Measurements from ENCODE around the gene HHIP.
A peak's percentile ranks its signal among the peaks of the same experiment; 100 is the strongest.

Gene HHIP

DNA sequence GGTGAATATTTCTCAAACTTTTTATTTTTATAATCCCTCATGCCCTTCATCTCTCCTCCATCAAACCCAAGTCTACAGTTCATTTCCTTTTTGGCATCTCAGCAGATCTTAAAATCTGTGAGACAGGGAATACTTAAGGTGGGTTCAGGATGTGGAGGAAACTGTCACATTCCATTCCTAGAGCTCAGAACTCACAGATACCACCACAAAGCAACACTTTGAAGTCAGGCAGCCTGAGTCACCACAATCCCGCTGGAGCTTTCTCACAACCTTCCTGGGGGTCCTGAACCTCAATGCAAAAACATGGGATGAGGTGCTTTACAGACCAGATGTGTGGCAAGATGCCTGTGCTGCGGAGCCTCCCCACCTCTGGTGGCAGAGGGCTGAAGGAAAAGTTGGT, 63.2 kb downstream of the HHIP start:
- no peak overlapping the region for H3K4me3 ChIP-seq (ENCODE audit: low read depth, low read length)
- peaks cover 47% of the 10 kb centered on the region for H3K4me1 ChIP-seq (ENCODE audit: control insufficient read depth, insufficient read depth, low read length, unreplicated experiment)
- H3K36me3 ChIP-seq (ENCODE audit: insufficient read depth, low read length): peaks cover 10% of the 10 kb centered on the region; the same call in 1 of the 2 replicates
- H3K79me2 ChIP-seq (ENCODE audit: control insufficient read depth, insufficient read depth, low read length, unreplicated experiment): no peaks in the 10 kb centered on the region
- H3K27ac ChIP-seq (ENCODE audit: low read depth, low read length): peak overlapping the region; percentile 81
- no peaks in the 10 kb centered on the region for H3K27me3 ChIP-seq (ENCODE audit: insufficient read depth, low read length)
- H2AFZ ChIP-seq (ENCODE audit: low read length, unreplicated experiment): no peak overlapping the region

DNA sequence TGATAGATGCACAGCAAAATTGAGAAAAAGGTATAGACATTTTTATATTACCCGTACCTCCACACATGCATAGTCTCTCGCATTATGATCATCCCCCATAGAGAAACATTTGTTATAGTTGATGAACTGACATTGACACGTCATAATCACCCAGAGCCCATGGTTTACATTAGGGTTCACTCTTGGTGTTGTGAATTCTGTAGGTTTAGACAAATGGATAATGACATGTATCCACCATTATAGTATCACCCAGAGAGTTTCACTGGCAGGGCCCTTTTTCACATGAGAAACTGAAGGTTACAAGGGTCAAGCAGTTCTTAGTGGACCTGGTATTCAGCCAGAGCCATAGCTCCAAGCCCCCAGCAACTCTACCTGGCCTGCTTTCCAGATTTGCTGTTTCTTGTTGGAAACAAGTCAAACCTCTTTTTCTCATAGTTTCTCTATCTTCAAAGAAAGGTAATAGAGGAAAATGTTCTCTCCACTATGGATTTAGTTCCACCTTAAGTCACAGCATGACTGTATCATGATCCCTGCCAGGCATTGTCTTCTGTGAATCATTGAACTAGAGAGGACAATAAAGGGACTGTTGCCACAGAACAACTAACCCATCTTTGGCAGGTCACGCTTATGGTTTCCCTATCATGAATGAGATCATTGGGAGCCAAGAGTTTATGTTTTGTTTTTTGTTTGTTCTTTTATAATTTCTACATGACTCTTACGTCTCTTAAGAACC, 64.0 kb downstream of the HHIP start:
- H3K4me3 ChIP-seq (ENCODE audit: low read depth, low read length): no peak overlapping the region
- no peaks in the 10 kb centered on the region for H3K27me3 ChIP-seq (ENCODE audit: insufficient read depth, low read length)
- peaks cover 13% of the 10 kb centered on the region for H3K36me3 ChIP-seq (ENCODE audit: insufficient read depth, low read length)
- no peak overlapping the region for H2AFZ ChIP-seq (ENCODE audit: low read length, unreplicated experiment)
- peak overlapping the region; percentile 81 for H3K27ac ChIP-seq (ENCODE audit: low read depth, low read length)
- no peaks in the 10 kb centered on the region for H3K79me2 ChIP-seq (ENCODE audit: control insufficient read depth, insufficient read depth, low read length, unreplicated experiment)
- peaks cover 50% of the 10 kb centered on the region for H3K4me1 ChIP-seq (ENCODE audit: control insufficient read depth, insufficient read depth, low read length, unreplicated experiment)

DNA sequence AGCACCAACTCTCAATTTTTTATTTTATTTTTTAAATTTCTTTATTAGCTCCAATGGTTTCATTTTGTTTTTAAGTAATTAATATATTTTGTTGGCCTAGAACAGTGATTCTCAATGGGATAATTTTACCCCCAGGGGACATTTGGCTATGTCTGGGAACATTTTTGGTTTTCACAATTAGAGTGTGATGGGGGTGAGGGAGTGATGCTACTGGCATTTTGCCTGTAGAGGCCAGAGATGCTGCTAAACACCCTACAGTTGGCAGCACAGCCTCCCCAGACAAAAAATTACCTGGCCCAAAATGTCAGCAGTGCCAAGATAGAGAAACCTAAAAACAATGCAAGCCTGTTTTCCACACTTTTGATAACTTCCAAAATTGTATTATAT, 64.6 kb downstream of the HHIP start:
- H3K4me3 ChIP-seq (ENCODE audit: low read depth, low read length): no peak overlapping the region
- peaks cover 50% of the 10 kb centered on the region for H3K4me1 ChIP-seq (ENCODE audit: control insufficient read depth, insufficient read depth, low read length, unreplicated experiment)
- H3K27me3 ChIP-seq (ENCODE audit: insufficient read depth, low read length): no peaks in the 10 kb centered on the region

DNA sequence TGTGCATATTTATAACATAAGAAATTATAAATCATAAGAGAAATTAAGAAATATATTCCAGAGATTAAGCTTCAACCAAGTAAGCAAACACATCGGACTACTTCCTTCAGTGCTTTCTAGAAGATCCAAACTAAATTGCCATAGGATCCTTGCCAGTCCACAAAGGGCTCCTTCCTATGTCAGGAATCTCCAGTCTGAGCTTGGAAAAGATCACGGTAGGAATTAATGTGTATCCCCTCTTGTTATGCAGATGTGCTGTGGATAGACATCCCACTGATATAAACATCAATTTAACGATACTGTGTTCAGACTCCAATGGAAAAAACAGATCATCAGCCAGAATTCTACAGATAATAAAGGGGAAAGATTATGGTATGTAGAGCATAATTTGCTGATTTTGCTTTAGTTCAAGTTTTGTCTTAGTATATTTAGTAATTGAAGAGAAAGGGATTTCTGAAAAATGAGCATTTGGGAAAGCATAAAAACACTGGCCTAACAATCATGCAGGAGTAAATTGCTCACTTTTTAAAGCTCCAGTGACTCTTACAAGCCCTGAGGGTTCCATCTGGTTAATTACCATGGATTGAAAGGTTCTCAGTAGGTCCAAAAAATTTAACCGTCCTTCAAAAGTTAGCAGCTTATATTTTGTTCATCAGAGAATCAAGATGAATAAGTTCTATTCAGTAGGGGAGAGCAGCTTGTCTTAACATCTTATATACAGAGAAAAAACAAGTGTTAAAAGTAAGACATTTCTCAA, 65.9 kb downstream of the HHIP start:
- no peaks in the 10 kb centered on the region for H3K27me3 ChIP-seq (ENCODE audit: insufficient read depth, low read length)
- no peaks in the 10 kb centered on the region for H3K79me2 ChIP-seq (ENCODE audit: control insufficient read depth, insufficient read depth, low read length, unreplicated experiment)
- H2AFZ ChIP-seq (ENCODE audit: low read length, unreplicated experiment): no peak overlapping the region
- H3K4me3 ChIP-seq (ENCODE audit: low read depth, low read length): no peak overlapping the region
- peaks cover 50% of the 10 kb centered on the region for H3K4me1 ChIP-seq (ENCODE audit: control insufficient read depth, insufficient read depth, low read length, unreplicated experiment)
- peaks cover 16% of the 10 kb centered on the region for H3K36me3 ChIP-seq (ENCODE audit: insufficient read depth, low read length)
- H3K27ac ChIP-seq (ENCODE audit: low read depth, low read length): no peak overlapping the region

More for the DNA sequence above, 64.6 kb downstream of the HHIP start:
- peaks cover 16% of the 10 kb centered on the region for H3K36me3 ChIP-seq (ENCODE audit: insufficient read depth, low read length)
- H3K79me2 ChIP-seq (ENCODE audit: control insufficient read depth, insufficient read depth, low read length, unreplicated experiment): no peaks in the 10 kb centered on the region
- H2AFZ ChIP-seq (ENCODE audit: low read length, unreplicated experiment): no peak overlapping the region
- peak overlapping the region; percentile 81 for H3K27ac ChIP-seq (ENCODE audit: low read depth, low read length)

DNA sequence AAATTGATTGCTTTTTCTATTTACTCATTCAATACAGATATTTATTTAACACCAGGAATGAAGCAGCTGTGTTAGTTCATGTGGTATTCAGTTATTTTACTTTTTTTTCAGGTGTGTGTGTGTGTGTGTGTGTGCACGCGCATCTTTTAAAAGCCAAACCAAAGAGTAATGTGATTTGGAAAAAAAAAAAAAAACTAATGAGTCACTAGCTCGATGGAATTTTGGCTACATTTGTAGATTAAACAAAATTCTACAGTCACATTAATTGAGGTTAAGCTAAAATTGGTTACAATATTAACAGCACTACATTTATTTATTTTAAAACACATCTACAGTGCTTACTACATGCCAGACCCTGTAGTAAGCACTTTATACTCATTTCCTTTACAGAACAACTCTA, 66.8 kb downstream of the HHIP start:
- Histone ChIP-seq H2AFZ (ENCODE audit: low read length, unreplicated experiment) (no peak overlapping the region), H3K79me2 (ENCODE audit: control insufficient read depth, insufficient read depth, low read length, unreplicated experiment) (no peaks in the 10 kb centered on the region), H3K4me1 (ENCODE audit: control insufficient read depth, insufficient read depth, low read length, unreplicated experiment) (peaks cover 50% of the 10 kb centered on the region), H3K4me3 (ENCODE audit: low read depth, low read length) (no peak overlapping the region), H3K27me3 (ENCODE audit: insufficient read depth, low read length) (no peaks in the 10 kb centered on the region), H3K36me3 (ENCODE audit: insufficient read depth, low read length) (peaks cover 16% of the 10 kb centered on the region), H3K27ac (ENCODE audit: low read depth, low read length) (0 out of 2 replicates have a peak overlapping the region, but pooled peaks have one; percentile 18)

DNA sequence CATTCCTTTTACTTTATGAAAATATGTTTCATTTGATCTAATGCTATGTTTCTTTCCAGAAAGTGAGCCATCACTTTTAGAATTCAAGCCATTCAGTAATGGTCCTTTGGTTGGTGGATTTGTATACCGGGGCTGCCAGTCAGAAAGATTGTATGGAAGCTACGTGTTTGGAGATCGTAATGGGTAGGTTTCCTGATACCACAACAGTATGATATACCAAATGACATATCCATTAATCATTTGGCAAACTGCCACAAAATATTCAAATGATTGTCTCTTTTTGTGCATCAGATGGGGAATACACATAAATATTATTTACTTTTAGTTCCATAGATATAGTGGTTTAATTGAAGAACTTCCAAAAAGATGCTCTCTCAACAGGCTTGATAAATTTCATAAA, 68.2 kb downstream of the HHIP start:
- H3K36me3 ChIP-seq (ENCODE audit: insufficient read depth, low read length): peaks cover 9% of the 10 kb centered on the region
- H3K27me3 ChIP-seq (ENCODE audit: insufficient read depth, low read length): no peaks in the 10 kb centered on the region
- H3K79me2 ChIP-seq (ENCODE audit: control insufficient read depth, insufficient read depth, low read length, unreplicated experiment): no peaks in the 10 kb centered on the region
- H3K4me1 ChIP-seq (ENCODE audit: control insufficient read depth, insufficient read depth, low read length, unreplicated experiment): peaks cover 39% of the 10 kb centered on the region
- 0 out of 2 replicates have a peak overlapping the region, but pooled peaks have one; percentile 14 for H3K27ac ChIP-seq (ENCODE audit: low read depth, low read length)
- H2AFZ ChIP-seq (ENCODE audit: low read length, unreplicated experiment): no peak overlapping the region
- no peak overlapping the region for H3K4me3 ChIP-seq (ENCODE audit: low read depth, low read length)

DNA sequence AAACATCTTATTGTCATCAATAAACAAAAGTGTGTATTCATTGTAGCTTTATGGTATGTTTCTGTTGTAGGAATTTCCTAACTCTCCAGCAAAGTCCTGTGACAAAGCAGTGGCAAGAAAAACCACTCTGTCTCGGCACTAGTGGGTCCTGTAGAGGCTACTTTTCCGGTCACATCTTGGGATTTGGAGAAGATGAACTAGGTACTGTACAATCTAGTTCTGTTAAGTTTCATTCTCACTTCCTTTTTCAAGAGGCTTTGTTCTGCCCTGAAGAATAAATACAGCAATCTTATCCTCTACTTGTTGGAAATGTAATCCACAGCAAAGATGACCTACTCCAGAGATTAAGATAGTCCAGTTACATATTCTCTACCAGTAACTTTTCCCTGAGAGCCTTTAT, 69.3 kb downstream of the HHIP start:
- peaks cover 18% of the 10 kb centered on the region for H3K36me3 ChIP-seq (ENCODE audit: insufficient read depth, low read length)

DNA sequence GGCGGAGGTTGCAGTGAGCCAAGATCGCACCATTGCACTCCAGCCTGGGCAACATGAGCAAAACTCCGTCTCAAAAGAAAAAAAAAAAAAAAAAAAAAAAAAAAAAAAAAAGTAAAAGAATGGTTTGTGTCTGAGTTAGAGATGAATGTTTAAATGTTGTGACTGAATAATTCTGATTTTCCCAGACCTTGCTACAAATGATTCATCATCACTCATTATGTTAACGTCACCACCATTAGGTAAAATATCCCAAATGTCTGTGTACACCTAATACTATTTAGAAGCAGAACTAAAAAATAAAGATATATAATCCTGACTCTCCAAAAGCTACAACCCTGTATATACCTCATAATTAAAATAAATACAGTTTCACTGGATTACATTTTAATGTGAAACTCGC, 70.8 kb downstream of the HHIP start:
- no peak overlapping the region for H2AFZ ChIP-seq (ENCODE audit: low read length, unreplicated experiment)
- no peaks in the 10 kb centered on the region for H3K79me2 ChIP-seq (ENCODE audit: control insufficient read depth, insufficient read depth, low read length, unreplicated experiment)
- no peak overlapping the region for H3K4me3 ChIP-seq (ENCODE audit: low read depth, low read length)
- H3K36me3 ChIP-seq (ENCODE audit: insufficient read depth, low read length): peaks cover 21% of the 10 kb centered on the region
- peaks cover 26% of the 10 kb centered on the region for H3K4me1 ChIP-seq (ENCODE audit: control insufficient read depth, insufficient read depth, low read length, unreplicated experiment)
- no peaks in the 10 kb centered on the region for H3K27me3 ChIP-seq (ENCODE audit: insufficient read depth, low read length)
- 0 out of 2 replicates have a peak overlapping the region, but pooled peaks have one; percentile 6 for H3K27ac ChIP-seq (ENCODE audit: low read depth, low read length)

More for the DNA sequence above, 69.3 kb downstream of the HHIP start:
- Histone ChIP-seq H2AFZ (ENCODE audit: low read length, unreplicated experiment) (no peak overlapping the region), H3K79me2 (ENCODE audit: control insufficient read depth, insufficient read depth, low read length, unreplicated experiment) (no peaks in the 10 kb centered on the region), H3K27me3 (ENCODE audit: insufficient read depth, low read length) (no peaks in the 10 kb centered on the region), H3K4me3 (ENCODE audit: low read depth, low read length) (no peak overlapping the region), H3K27ac (ENCODE audit: low read depth, low read length) (no peak overlapping the region), H3K4me1 (ENCODE audit: control insufficient read depth, insufficient read depth, low read length, unreplicated experiment) (peaks cover 31% of the 10 kb centered on the region)

DNA sequence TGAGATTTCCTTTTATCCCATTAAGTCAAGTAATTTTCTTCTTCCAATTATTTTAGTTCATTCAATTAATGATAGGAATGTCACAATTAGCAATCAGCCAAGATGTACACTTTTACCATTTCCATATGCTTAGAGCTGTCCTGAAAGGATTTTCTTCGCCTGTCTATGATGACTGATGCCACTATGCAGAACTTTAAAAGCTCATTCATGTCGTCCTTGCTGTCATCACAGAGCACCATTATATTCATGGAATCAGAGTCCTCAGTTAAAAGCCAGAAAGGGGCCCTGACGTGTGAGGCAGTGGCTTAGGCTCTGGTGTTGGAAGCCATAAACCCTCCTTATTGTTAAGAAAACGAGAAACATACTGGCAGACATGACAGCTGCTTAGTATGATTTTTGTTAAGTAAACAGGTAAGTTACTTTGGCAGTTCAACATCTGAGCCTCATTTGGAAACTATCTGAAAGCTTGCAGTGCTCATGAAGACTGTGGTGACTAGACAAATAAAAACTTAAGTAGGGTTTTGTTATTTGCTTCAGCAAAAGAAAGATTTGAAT, 73.1 kb downstream of the HHIP start:
- Histone ChIP-seq H3K27me3 (ENCODE audit: insufficient read depth, low read length) (no peaks in the 10 kb centered on the region), H3K79me2 (ENCODE audit: control insufficient read depth, insufficient read depth, low read length, unreplicated experiment) (no peaks in the 10 kb centered on the region), H3K36me3 (ENCODE audit: insufficient read depth, low read length) (peaks cover 18% of the 10 kb centered on the region), H3K27ac (ENCODE audit: low read depth, low read length) (no peak overlapping the region), H2AFZ (ENCODE audit: low read length, unreplicated experiment) (no peak overlapping the region), H3K4me3 (ENCODE audit: low read depth, low read length) (no peak overlapping the region), H3K4me1 (ENCODE audit: control insufficient read depth, insufficient read depth, low read length, unreplicated experiment) (peaks cover 9% of the 10 kb centered on the region)

DNA sequence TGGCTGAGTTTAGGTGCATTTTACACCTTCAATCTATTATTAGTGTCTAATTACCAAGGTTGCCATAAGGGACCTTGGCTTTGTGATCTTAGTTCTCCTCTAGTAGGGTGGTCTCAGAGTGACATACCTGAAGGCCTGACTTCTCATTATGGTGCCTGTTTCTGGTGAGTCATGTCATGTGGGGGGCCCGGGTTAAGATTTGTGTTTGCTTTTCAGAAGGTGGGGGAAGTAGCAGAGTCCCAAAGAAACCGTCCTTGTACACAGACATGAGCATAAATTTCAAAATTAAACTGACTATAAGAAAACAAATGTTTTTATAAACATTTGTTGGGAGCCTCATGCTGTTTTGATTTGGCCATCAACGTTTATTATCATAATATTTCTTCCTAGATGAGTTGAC, 74.5 kb downstream of the HHIP start:
- no peak overlapping the region for H3K27ac ChIP-seq (ENCODE audit: low read depth, low read length)
- no peak overlapping the region for H2AFZ ChIP-seq (ENCODE audit: low read length, unreplicated experiment)
- H3K79me2 ChIP-seq (ENCODE audit: control insufficient read depth, insufficient read depth, low read length, unreplicated experiment): no peaks in the 10 kb centered on the region
- H3K27me3 ChIP-seq (ENCODE audit: insufficient read depth, low read length): no peaks in the 10 kb centered on the region
- peaks cover 6% of the 10 kb centered on the region for H3K4me1 ChIP-seq (ENCODE audit: control insufficient read depth, insufficient read depth, low read length, unreplicated experiment)
- H3K36me3 ChIP-seq (ENCODE audit: insufficient read depth, low read length): peaks cover 12% of the 10 kb centered on the region; the same call in 1 of the 2 replicates
- no peak overlapping the region for H3K4me3 ChIP-seq (ENCODE audit: low read depth, low read length)

All from ACC112 (cell line).